HEK293T (cell line): Measurements from ENCODE around the gene SCARB1.

Source experiments
- CTCF ChIA-PET: fragments of 350-600 bp; formaldehyde crosslinking; extraction: SDS; loops from one replicate; lab custom pipeline; 2021; ENCODE audit warnings: antibody characterized with exemption, inconsistent platforms; lab: Yijun Ruan, JAX
- POLR2A ChIA-PET: fragments of 350-600 bp; formaldehyde crosslinking; extraction: SDS; loops from one replicate; lab custom pipeline; 2020; ENCODE audit warnings: antibody characterized with exemption, inconsistent platforms; lab: Yijun Ruan, JAX
- DNase-seq: peaks from one replicate; pipeline ENCODE4 v3.0.0; 2012; ENCODE audit warnings: mixed read lengths; ENCODE audit errors: extremely low spot score
- ARNT ChIP-seq: fragments of 450-650 bp; IDR thresholded peaks from 2 replicates; pipeline ENCODE4 v1.6.1; 2017; ENCODE audit warnings: mild to moderate bottlenecking
- BHLHE40 ChIP-seq: fragments of 450-650 bp; IDR thresholded peaks from 2 replicates; pipeline ENCODE4 v1.6.1; 2016; ENCODE audit warnings: mild to moderate bottlenecking, moderate library complexity, borderline replicate concordance
- CTBP1 ChIP-seq: fragments of 450-650 bp; IDR thresholded peaks from 2 replicates; pipeline ENCODE4 v1.6.1; 2016; ENCODE audit warnings: borderline replicate concordance
- ELF4 ChIP-seq: fragments of 450-650 bp; IDR thresholded peaks from 2 replicates; pipeline ENCODE4 v1.6.1; 2017; ENCODE audit warnings: antibody characterized with exemption
- FOXA1 ChIP-seq: fragments of 450-650 bp; IDR thresholded peaks from 2 replicates; pipeline ENCODE4 v1.6.1; 2016; ENCODE audit warnings: mild to moderate bottlenecking
- FOXK2 ChIP-seq: fragments of 450-650 bp; IDR thresholded peaks from 2 replicates; pipeline ENCODE4 v1.6.1; 2016; ENCODE audit warnings: mild to moderate bottlenecking
- FOXM1 ChIP-seq: fragments of 450-650 bp; IDR thresholded peaks from 2 replicates; pipeline ENCODE4 v1.6.1; 2017; ENCODE audit warnings: mild to moderate bottlenecking, borderline replicate concordance
- HDGF ChIP-seq: fragments of 450-650 bp; IDR thresholded peaks from 2 replicates; pipeline ENCODE4 v1.6.1; 2017; ENCODE audit warnings: antibody characterized with exemption, borderline replicate concordance
- L3MBTL2 ChIP-seq: fragments of 450-650 bp; conservative IDR thresholded peaks from 2 replicates; pipeline ENCODE4 v1.6.1; 2016; ENCODE audit warnings: mild to moderate bottlenecking
- LEF1 ChIP-seq: fragments of 450-650 bp; IDR thresholded peaks from 2 replicates; pipeline ENCODE4 v1.6.1; 2017; ENCODE audit warnings: mild to moderate bottlenecking, borderline replicate concordance
- NFRKB ChIP-seq: fragments of 450-650 bp; IDR thresholded peaks from 2 replicates; pipeline ENCODE4 v1.6.1; 2016; ENCODE audit warnings: mild to moderate bottlenecking, moderate library complexity
- SP1 ChIP-seq: fragments of 450-650 bp; IDR thresholded peaks from 2 replicates; pipeline ENCODE4 v1.6.1; 2017
- SUZ12 ChIP-seq: fragments of 450-650 bp; IDR thresholded peaks from 2 replicates; pipeline ENCODE4 v1.6.1; 2016; ENCODE audit warnings: mild to moderate bottlenecking
- TARDBP ChIP-seq: fragments of 450-650 bp; IDR thresholded peaks from 2 replicates; pipeline ENCODE4 v1.6.1; 2016
- ZNF384 ChIP-seq: fragments of 450-650 bp; IDR thresholded peaks from 2 replicates; pipeline ENCODE4 v1.6.1; 2016
- TF ChIP-seq, protein P1 (sequence below): fragments of 450-650 bp; IDR thresholded peaks from 2 replicates; pipeline ENCODE4 v1.6.1; 2016

SCARB1 gene

DNA sequence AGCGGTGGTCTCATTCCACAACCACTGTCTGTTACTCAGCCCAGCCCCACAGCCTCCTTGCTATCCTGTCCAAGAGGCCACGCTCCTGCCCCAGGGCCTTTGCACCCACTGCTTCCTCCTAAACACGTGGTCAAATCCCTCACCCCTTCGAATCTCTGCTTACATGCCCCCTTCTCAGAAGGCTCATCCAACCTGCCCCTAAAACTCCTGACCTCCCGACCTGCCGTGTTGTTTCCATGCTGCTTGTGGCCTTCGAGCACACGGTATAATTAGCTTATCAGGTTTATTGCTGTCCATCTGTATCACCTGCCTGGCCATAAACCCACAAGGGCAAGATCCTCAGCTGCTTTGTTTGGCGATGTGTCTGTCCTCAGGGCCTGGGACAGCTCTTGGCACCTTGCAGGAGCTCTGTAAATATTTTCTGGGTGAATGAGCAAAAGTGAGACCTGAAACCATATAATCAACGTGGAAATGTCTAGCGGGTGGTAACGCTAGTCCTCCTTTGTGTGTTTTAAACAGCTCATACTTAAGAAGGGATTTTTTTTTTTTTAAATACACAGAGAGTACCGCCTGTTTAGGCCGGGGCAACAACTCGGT lies 36.0 kb downstream of the SCARB1 start:
- TF ChIP-seq ELF4 (no peak), FOXA1 (no peak), L3MBTL2 (no peak), HDGF (no peak), ZNF384 (no peak), SP1 (no peak), NFRKB (no peak), FOXK2 (no peak), CTBP1 (no peak), TARDBP (no peak), SUZ12 (no peak), FOXM1 (no peak), ARNT (no peak)
- TF ChIP-seq, protein P1, sequence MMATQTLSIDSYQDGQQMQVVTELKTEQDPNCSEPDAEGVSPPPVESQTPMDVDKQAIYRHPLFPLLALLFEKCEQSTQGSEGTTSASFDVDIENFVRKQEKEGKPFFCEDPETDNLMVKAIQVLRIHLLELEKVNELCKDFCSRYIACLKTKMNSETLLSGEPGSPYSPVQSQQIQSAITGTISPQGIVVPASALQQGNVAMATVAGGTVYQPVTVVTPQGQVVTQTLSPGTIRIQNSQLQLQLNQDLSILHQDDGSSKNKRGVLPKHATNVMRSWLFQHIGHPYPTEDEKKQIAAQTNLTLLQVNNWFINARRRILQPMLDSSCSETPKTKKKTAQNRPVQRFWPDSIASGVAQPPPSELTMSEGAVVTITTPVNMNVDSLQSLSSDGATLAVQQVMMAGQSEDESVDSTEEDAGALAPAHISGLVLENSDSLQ, result no peak
- ChIA-PET CTCF (interaction anchor here (0.9 kb wide), 1 partner anchor 79 kb away, joined by 3 read pairs; no protein-coding TSS in a partner anchor), POLR2A (interaction anchor here (1.0 to 1.1 kb wide), 2 partner anchors 10 to 87 kb away, joined by 3 to 4 read pairs; partner anchors contain the start of gene UBC)
- DNase-seq, result no peak

DNA sequence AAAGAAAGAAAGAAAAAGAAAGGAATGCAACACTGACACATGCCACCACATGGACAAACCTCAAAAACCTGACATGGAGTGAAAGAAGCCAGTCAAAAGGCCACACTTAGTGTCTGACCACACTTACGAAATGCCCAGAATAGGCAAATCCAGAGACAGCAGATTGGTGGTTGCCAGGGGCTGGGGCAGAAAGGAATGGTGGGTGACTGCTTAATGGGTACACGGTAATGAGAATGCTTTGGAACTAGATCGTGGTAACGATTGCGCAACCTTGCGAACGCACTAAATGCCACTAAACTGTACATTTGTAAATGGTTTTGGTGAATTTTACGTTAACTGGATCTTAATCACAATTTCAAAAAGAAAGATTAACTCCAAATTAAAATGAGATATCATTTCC lies 39.5 kb downstream of the SCARB1 start:
- no peak for DNase-seq
- TF ChIP-seq HDGF (no peak), FOXM1 (no peak), ZNF384 (no peak), L3MBTL2 (no peak), SUZ12 (no peak), TARDBP (no peak), BHLHE40 (no peak), LEF1 (no peak), CTBP1 (no peak), NFRKB (no peak), ARNT (no peak)
- ChIA-PET CTCF (no interaction called here), POLR2A (no interaction called here)

DNA sequence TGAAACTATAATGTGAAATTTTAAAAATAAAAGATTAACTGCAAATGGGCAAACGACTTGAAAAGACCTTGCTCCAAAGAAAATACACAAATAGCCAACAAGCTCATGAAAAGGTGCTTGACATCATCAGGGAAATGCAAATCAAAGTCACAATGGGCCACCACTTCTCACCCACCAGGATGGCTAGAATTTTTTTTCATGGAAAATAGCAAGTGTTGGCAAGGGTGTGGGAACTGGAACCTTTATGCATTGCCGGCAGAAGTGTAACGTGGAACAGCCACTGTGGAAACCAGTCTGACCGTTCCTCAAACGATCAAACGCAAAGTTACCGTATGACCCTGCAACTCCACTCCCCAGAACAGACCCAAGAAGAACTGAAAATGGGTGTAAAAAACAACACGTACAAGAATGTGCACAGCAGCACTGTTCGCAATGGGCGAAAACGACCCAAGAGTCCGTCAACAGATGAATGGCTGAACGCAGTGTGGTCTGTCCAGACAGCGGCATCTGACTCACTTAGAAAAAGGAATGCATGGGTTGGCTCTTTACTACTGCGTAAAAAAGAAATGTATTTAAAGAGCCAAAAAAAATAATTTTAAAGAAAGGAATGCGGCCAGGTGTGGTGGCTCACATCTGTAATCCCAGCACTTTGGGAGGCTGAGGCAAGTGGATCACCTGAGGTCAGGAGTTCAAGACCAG lies 40.2 kb downstream of the SCARB1 start:
- DNase-seq, result no peak
- CTCF ChIA-PET, result no interaction called here
- TF ChIP-seq HDGF, result no peak
- POLR2A ChIA-PET, result no interaction called here

- TF ChIP-seq ELF4, result no peak
- no peak for TF ChIP-seq FOXK2
- TF ChIP-seq LEF1, result no peak
- TF ChIP-seq ZNF384, result no peak
- TF ChIP-seq NFRKB, result no peak
- TF ChIP-seq BHLHE40, result no peak
- TF ChIP-seq CTBP1, result no peak
- no peak for TF ChIP-seq TARDBP
- TF ChIP-seq SP1, result no peak
- TF ChIP-seq FOXM1, result no peak
- TF ChIP-seq ARNT, result no peak
- TF ChIP-seq L3MBTL2, result no peak
- no peak for TF ChIP-seq SUZ12
- no peak for TF ChIP-seq FOXA1
- ChIA-PET POLR2A (no interaction called here), CTCF (no interaction called here)
Observed at GRCh38 chr12:124822218-124822617, 41.4 kb downstream of the SCARB1 start.

GRCh38 chr12:124821252-124822200 lies 42.1 kb downstream of the SCARB1 start:
- TF ChIP-seq FOXA1 (no peak), BHLHE40 (no peak), NFRKB (no peak), CTBP1 (no peak), HDGF (no peak), ZNF384 (no peak), TARDBP (no peak), ARNT (no peak)
- ChIA-PET CTCF (no interaction called here), POLR2A (no interaction called here)
- DNase-seq, result no peak

More at GRCh38 chr12:124822218-124822617, 41.4 kb downstream of the SCARB1 start:
- DNase-seq, result no peak

GRCh38 chr12:124820199-124820598 lies 43.5 kb downstream of the SCARB1 start:
- TF ChIP-seq TARDBP (no peak), NFRKB (no peak), LEF1 (no peak), ELF4 (no peak), SP1 (no peak), SUZ12 (no peak), CTBP1 (no peak), BHLHE40 (no peak), ZNF384 (no peak), FOXM1 (no peak), FOXK2 (no peak), ARNT (no peak), FOXA1 (no peak), L3MBTL2 (no peak)
- TF ChIP-seq, protein P1, result no peak
- CTCF ChIA-PET, result no interaction called here
- DNase-seq, result no peak
- POLR2A ChIA-PET, result no interaction called here
